Measurements from ENCODE around the gene ERP27.

Gene ERP27

GRCh38 chr12:14913381-14913781 lies 25.0 kb downstream of the ERP27 start:
- no peaks in the 10 kb centered on the region for H4K20me1 ChIP-seq (ENCODE audit: insufficient read depth, low read length)
- H3K27me3 ChIP-seq (replicated peaks; ENCODE audit: insufficient read depth, low read length) = no peaks in the 10 kb centered on the region
- DNase-seq = no peak
- no peaks in the 10 kb centered on the region for H3K36me3 ChIP-seq (replicated peaks; ENCODE audit: insufficient read depth, low read length)
- H3F3A ChIP-seq (ENCODE audit: insufficient read depth, low read length) = no peaks in the 10 kb centered on the region
- no peak overlapping the region for H3K9ac ChIP-seq (ENCODE audit: low read length)
- no peak overlapping the region for H3K27ac ChIP-seq (ENCODE audit: low read length)
- H3K4me3 ChIP-seq (ENCODE audit: low read length) = no peak overlapping the region
- H2AFZ ChIP-seq (ENCODE audit: low read length) = no peak overlapping the region
- TF ChIP-seq EZH2 (optimal IDR thresholded peaks at IDR 0.05; ENCODE audit: low read depth, low read length) = no peak
- TF ChIP-seq EZH2phosphoT487 (IDR thresholded peaks at IDR 0.05; ENCODE audit: low read length) = no peak
- no peak for TF ChIP-seq CTCF (IDR thresholded peaks at IDR 0.05; ENCODE audit: low read length)
- H3K9me3 ChIP-seq (replicated peaks; ENCODE audit: insufficient read depth, low read length) = no peaks in the 10 kb centered on the region
- H3K4me1 ChIP-seq (ENCODE audit: low read length) = no peaks in the 10 kb centered on the region
- no peaks in the 10 kb centered on the region for H3K9me2 ChIP-seq (replicated peaks; ENCODE audit: insufficient read depth, low read length)
- no peak overlapping the region for H3K4me2 ChIP-seq (ENCODE audit: low read depth, low read length)
- no peaks in the 10 kb centered on the region for H3K79me2 ChIP-seq (ENCODE audit: low read length)

- Histone ChIP-seq H3K4me1 (ENCODE audit: low read length) (no peaks in the 10 kb centered on the region), H3K9me3 (replicated peaks; ENCODE audit: insufficient read depth, low read length) (no peaks in the 10 kb centered on the region), H3K27me3 (replicated peaks; ENCODE audit: insufficient read depth, low read length) (no peaks in the 10 kb centered on the region), H3K79me2 (ENCODE audit: low read length) (no peaks in the 10 kb centered on the region), H3K4me3 (ENCODE audit: low read length) (no peak overlapping the region), H3K4me2 (ENCODE audit: low read depth, low read length) (no peak overlapping the region), H3K9me2 (replicated peaks; ENCODE audit: insufficient read depth, low read length) (no peaks in the 10 kb centered on the region), H4K20me1 (ENCODE audit: insufficient read depth, low read length) (no peaks in the 10 kb centered on the region), H2AFZ (ENCODE audit: low read length) (no peak overlapping the region), H3K36me3 (replicated peaks; ENCODE audit: insufficient read depth, low read length) (no peaks in the 10 kb centered on the region), H3K27ac (ENCODE audit: low read length) (no peak overlapping the region), H3F3A (ENCODE audit: insufficient read depth, low read length) (no peaks in the 10 kb centered on the region), H3K9ac (ENCODE audit: low read length) (no peak overlapping the region)
- no peak for DNase-seq
- TF ChIP-seq EZH2phosphoT487 (IDR thresholded peaks at IDR 0.05; ENCODE audit: low read length) = no peak
These were observed 27.2 kb downstream of the ERP27 start for GRCh38 chr12:14911131-14911530.

GRCh38 chr12:14910090-14910915 lies 28.0 kb downstream of the ERP27 start:
- Histone ChIP-seq H3K36me3 (replicated peaks; ENCODE audit: insufficient read depth, low read length) (no peaks in the 10 kb centered on the region), H3K27ac (ENCODE audit: low read length) (no peak overlapping the region), H3K9me3 (replicated peaks; ENCODE audit: insufficient read depth, low read length) (no peaks in the 10 kb centered on the region), H3K4me1 (ENCODE audit: low read length) (no peaks in the 10 kb centered on the region), H3K79me2 (ENCODE audit: low read length) (no peaks in the 10 kb centered on the region), H4K20me1 (ENCODE audit: insufficient read depth, low read length) (no peaks in the 10 kb centered on the region), H3K9ac (ENCODE audit: low read length) (no peak overlapping the region), H2AFZ (ENCODE audit: low read length) (no peak overlapping the region), H3K9me2 (replicated peaks; ENCODE audit: insufficient read depth, low read length) (no peaks in the 10 kb centered on the region), H3F3A (ENCODE audit: insufficient read depth, low read length) (no peaks in the 10 kb centered on the region), H3K27me3 (replicated peaks; ENCODE audit: insufficient read depth, low read length) (no peaks in the 10 kb centered on the region), H3K4me3 (ENCODE audit: low read length) (no peak overlapping the region), H3K4me2 (ENCODE audit: low read depth, low read length) (no peak overlapping the region)
- TF ChIP-seq EZH2phosphoT487 (IDR thresholded peaks at IDR 0.05; ENCODE audit: low read length) = no peak
- no peak for TF ChIP-seq EZH2 (optimal IDR thresholded peaks at IDR 0.05; ENCODE audit: low read depth, low read length)
- TF ChIP-seq CTCF (IDR thresholded peaks at IDR 0.05; ENCODE audit: low read length) = no peak
- DNase-seq = no peak

- H3F3A ChIP-seq (ENCODE audit: insufficient read depth, low read length) = no peaks in the 10 kb centered on the region
- no peak overlapping the region for H3K4me3 ChIP-seq (ENCODE audit: low read length)
- H3K27ac ChIP-seq (ENCODE audit: low read length) = no peak overlapping the region
- H3K79me2 ChIP-seq (ENCODE audit: low read length) = no peaks in the 10 kb centered on the region
- H2AFZ ChIP-seq (ENCODE audit: low read length) = no peak overlapping the region
- no peaks in the 10 kb centered on the region for H3K27me3 ChIP-seq (replicated peaks; ENCODE audit: insufficient read depth, low read length)
- H3K9me2 ChIP-seq (replicated peaks; ENCODE audit: insufficient read depth, low read length) = no peaks in the 10 kb centered on the region
- H3K4me1 ChIP-seq (ENCODE audit: low read length) = 0 out of 2 replicates have a peak, but pooled peaks cover 2% of the 10 kb centered on the region
- H3K9ac ChIP-seq (ENCODE audit: low read length) = no peak overlapping the region
- H3K4me2 ChIP-seq (ENCODE audit: low read depth, low read length) = no peak overlapping the region
- no peaks in the 10 kb centered on the region for H3K9me3 ChIP-seq (replicated peaks; ENCODE audit: insufficient read depth, low read length)
- no peak for DNase-seq
- H3K36me3 ChIP-seq (replicated peaks; ENCODE audit: insufficient read depth, low read length) = no peaks in the 10 kb centered on the region
- TF ChIP-seq CTCF (IDR thresholded peaks at IDR 0.05; ENCODE audit: low read length) (no peak), EZH2 (optimal IDR thresholded peaks at IDR 0.05; ENCODE audit: low read depth, low read length) (no peak), EZH2phosphoT487 (IDR thresholded peaks at IDR 0.05; ENCODE audit: low read length) (no peak)
- H4K20me1 ChIP-seq (ENCODE audit: insufficient read depth, low read length) = no peaks in the 10 kb centered on the region
These were observed 30.4 kb downstream of the ERP27 start for GRCh38 chr12:14907953-14908352.

Measured in MM.1S (cell line).